H9 (cell line): Measurements from ENCODE around the gene IFNL2. TPM values are rescaled to one million over a fixed set of nuclear protein-coding genes. Genes with fewer than 3 reads are reported as not detected.
"Not testable (repeated sequence)": the region's sequence is repeated elsewhere in the genome, so short reads cannot be mapped to it uniquely, and the experiment has no call there.

Source experiments
- DNase-seq: peaks from one replicate; pipeline ENCODE4 v3.0.0-alpha.2; 2017
- H2AFZ ChIP-seq: one replicate; pipeline ENCODE4 v1.6.1; 2013; ENCODE audit warnings: mild to moderate bottlenecking, low read length, control low read depth, moderate library complexity
- H2AK5ac ChIP-seq: 2 replicates; pipeline ENCODE4 v1.6.1; 2013; ENCODE audit warnings: low read length, control low read depth, mixed read lengths; ENCODE audit not compliant: insufficient read length
- H2BK120ac ChIP-seq: one replicate; pipeline ENCODE4 v1.6.1; 2013; ENCODE audit warnings: low read depth, mild to moderate bottlenecking, low read length, control low read depth, inconsistent platforms; ENCODE audit not compliant: poor library complexity, severe bottlenecking
- H2BK12ac ChIP-seq: 2 replicates; pipeline ENCODE4 v1.6.1; 2013; ENCODE audit warnings: low read length, control low read depth, mixed read lengths, low read depth; ENCODE audit not compliant: insufficient read length
- H2BK15ac ChIP-seq: 2 replicates; pipeline ENCODE4 v1.6.1; 2013; ENCODE audit warnings: low read depth, low read length, control low read depth
- H2BK20ac ChIP-seq: one replicate; pipeline ENCODE4 v1.6.1; 2013; ENCODE audit warnings: low read depth, mild to moderate bottlenecking, low read length, control low read depth, inconsistent platforms; ENCODE audit not compliant: poor library complexity, severe bottlenecking
- H2BK5ac ChIP-seq: 2 replicates; pipeline ENCODE4 v1.6.1; 2013; ENCODE audit warnings: low read length, control low read depth, mixed read lengths; ENCODE audit not compliant: insufficient read length
- H3K14ac ChIP-seq: 2 replicates; pipeline ENCODE4 v1.6.1; 2013; ENCODE audit warnings: low read length, control low read depth; ENCODE audit not compliant: insufficient read depth
- H3K18ac ChIP-seq: 2 replicates; pipeline ENCODE4 v1.6.1; 2013; ENCODE audit warnings: low read depth, mild to moderate bottlenecking, mixed read lengths, low read length, control low read depth; ENCODE audit not compliant: insufficient read length
- H3K23ac ChIP-seq: 2 replicates; pipeline ENCODE4 v1.6.1; 2013; ENCODE audit warnings: low read length, control low read depth, mixed read lengths, low read depth; ENCODE audit not compliant: insufficient read length
- H3K23me2 ChIP-seq: 2 replicates; pipeline ENCODE4 v1.6.1; 2013; ENCODE audit warnings: low read depth, mild to moderate bottlenecking, mixed read lengths, low read length, control low read depth; ENCODE audit not compliant: insufficient read length, poor library complexity, severe bottlenecking
- H3K27ac ChIP-seq: 2 replicates; pipeline ENCODE4 v1.5.1; 2013; ENCODE audit warnings: low read length, control low read depth, mixed read lengths, low read depth; ENCODE audit not compliant: insufficient read length
- H3K27me3 ChIP-seq: 2 replicates; pipeline ENCODE4 v1.6.1; 2013; ENCODE audit warnings: low read length, control low read depth, inconsistent platforms; ENCODE audit not compliant: insufficient read depth
- H3K4ac ChIP-seq: 2 replicates; pipeline ENCODE4 v1.6.1; 2013; ENCODE audit warnings: low read depth, mild to moderate bottlenecking, control low read depth, inconsistent platforms, low read length, moderate library complexity
- H3K4me1 ChIP-seq: 2 replicates; pipeline ENCODE4 v1.6.1; 2013; ENCODE audit warnings: low read length, control low read depth, inconsistent platforms; ENCODE audit not compliant: insufficient read depth
- H3K4me2 ChIP-seq: 2 replicates; pipeline ENCODE4 v1.6.1; 2013; ENCODE audit warnings: low read length, control low read depth, mixed read lengths; ENCODE audit not compliant: insufficient read length, insufficient read depth
- H3K56ac ChIP-seq: 2 replicates; pipeline ENCODE4 v1.6.1; 2013; ENCODE audit warnings: low read depth, mild to moderate bottlenecking, mixed read lengths, low read length, control low read depth; ENCODE audit not compliant: insufficient read length
- H3K79me1 ChIP-seq: 2 replicates; pipeline ENCODE4 v1.6.1; 2013; ENCODE audit warnings: low read depth, mild to moderate bottlenecking, moderate library complexity, low read length, control low read depth, inconsistent platforms; ENCODE audit not compliant: insufficient read depth, poor library complexity, severe bottlenecking
- H3K79me2 ChIP-seq: 2 replicates; pipeline ENCODE4 v1.6.1; 2013; ENCODE audit warnings: low read length, control low read depth, inconsistent platforms; ENCODE audit not compliant: insufficient read depth
- H3K9ac ChIP-seq: 2 replicates; pipeline ENCODE4 v1.6.1; 2013; ENCODE audit warnings: low read length, control low read depth, mixed read lengths; ENCODE audit not compliant: insufficient read length; ENCODE audit errors: extremely low read depth
- H3K9me3 ChIP-seq: one replicate; pipeline ENCODE4 v1.6.1; 2013; ENCODE audit warnings: low read depth, low read length, inconsistent platforms; ENCODE audit not compliant: control insufficient read depth
- H3T11ph ChIP-seq: one replicate; pipeline ENCODE4 v1.6.1; 2013; ENCODE audit warnings: mild to moderate bottlenecking, low read length, control low read depth, inconsistent platforms
- H4K20me1 ChIP-seq: one replicate; pipeline ENCODE4 v1.6.1; 2013; ENCODE audit not compliant: control insufficient read depth, insufficient read length, insufficient read depth
- H4K5ac ChIP-seq: 2 replicates; pipeline ENCODE4 v1.6.1; 2013; ENCODE audit warnings: low read depth, mild to moderate bottlenecking, mixed read lengths, low read length, control low read depth; ENCODE audit not compliant: insufficient read length
- H4K8ac ChIP-seq: replicated peaks from 2 replicates; pipeline ENCODE4 v1.6.1; 2013; ENCODE audit warnings: low read length, control low read depth, mixed read lengths, low read depth; ENCODE audit not compliant: insufficient read length
- H4K91ac ChIP-seq: 2 replicates; pipeline ENCODE4 v1.6.1; 2013; ENCODE audit warnings: low read depth, mild to moderate bottlenecking, moderate library complexity, mixed read lengths, low read length, control low read depth; ENCODE audit not compliant: insufficient read length
- H3K27ac Mint-ChIP-seq, 3 experiments: 2 replicates in 2 of 3; 3 replicates in 1 of 3; pipeline ENCODE4 v1.8.0; 2020 to 2021; ENCODE audit warnings: mixed read lengths in 3 of 3, mild to moderate bottlenecking in 1 of 3, moderate library complexity in 1 of 3
- H3K27me3 Mint-ChIP-seq: 2 replicates; pipeline ENCODE4 v1.8.0; 2021; ENCODE audit warnings: low read depth, mild to moderate bottlenecking, moderate library complexity, mixed read lengths
- H3K36me3 Mint-ChIP-seq, 3 experiments: 2 replicates in 2 of 3; 3 replicates in 1 of 3; pipeline ENCODE4 v1.8.0; 2020 to 2021; ENCODE audit warnings: low read depth in 3 of 3, mixed read lengths in 3 of 3; ENCODE audit not compliant: insufficient read depth in 1 of 3
- H3K4me1 Mint-ChIP-seq, 2 experiments: 2 replicates each; pipeline ENCODE4 v1.8.0; 2020; ENCODE audit warnings: mixed read lengths in 2 of 2
- H3K4me3 Mint-ChIP-seq, 2 experiments: 2 replicates in 1 of 2; 3 replicates in 1 of 2; pipeline ENCODE4 v1.8.0; 2020 to 2021; ENCODE audit warnings: mild to moderate bottlenecking in 2 of 2, mixed read lengths in 2 of 2, moderate library complexity in 1 of 2
- H3K9me3 Mint-ChIP-seq, 2 experiments: 2 replicates in 1 of 2; 3 replicates in 1 of 2; pipeline ENCODE4 v1.8.0; 2020; ENCODE audit warnings: mild to moderate bottlenecking in 2 of 2, mixed read lengths in 2 of 2, moderate library complexity in 1 of 2
- CTCF ChIP-seq: fragments of 200-600 bp; sonication (generic); conservative IDR thresholded peaks from 3 replicates; pipeline ENCODE4 v1.8.0; 2021; ENCODE audit warnings: antibody characterized with exemption, mild to moderate bottlenecking
- WGBS: extraction: QIAGEN DNeasy Blood & Tissue Kit; methylation state at CpG from one replicate; pipeline ENCODE4 v1.1.7; 2013; ENCODE audit warnings: missing lambda C conversion rate, low lambda C conversion rate, mixed read lengths; ENCODE audit not compliant: insufficient read length; ENCODE audit errors: extremely low coverage; 5-methylcytosine and 5-hydroxymethylcytosine counted together
- long read RNA-seq: library from polyadenylated mRNA; unstranded; transcript quantifications from one replicate; pipeline ENCODE4 v2.0.0, GENCODE V29; 2020
- total RNA-seq: library from RNA; stranded (reverse); gene quantifications from 2 replicates; pipeline ENCODE4 v1.2.1, GENCODE V29; 2021

The IFNL2 gene
- total RNA-seq: not detected in 2 replicates
- long read RNA-seq: 0 reads

DNA sequence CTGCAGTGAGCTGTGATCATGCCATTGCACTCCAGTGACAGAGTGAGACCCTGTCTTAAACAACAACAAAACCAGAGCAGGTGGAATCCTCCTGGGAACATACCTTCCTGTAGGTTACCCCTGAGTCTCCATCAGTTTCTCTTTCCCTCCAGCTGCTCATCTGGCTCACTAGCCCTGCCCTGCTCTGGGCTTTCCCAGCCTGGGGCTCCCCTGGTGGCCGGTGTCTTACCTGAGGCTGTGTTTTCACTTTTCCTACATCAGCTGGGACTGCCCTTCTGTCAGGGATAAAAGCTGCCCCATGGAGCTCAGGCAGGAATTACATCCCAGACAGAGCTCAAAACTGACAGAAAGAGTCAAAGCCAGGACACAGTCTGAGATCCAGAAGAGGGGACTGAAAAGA lies at the start of gene IFNL2:
Gene IFNL2, plus strand, starts transcription at position 312 of the 400 bp plus-strand sequence. CDS start 173 bp downstream, outside the sequence.
- H4K5ac ChIP-seq, H2AK5ac ChIP-seq, DNase-seq, H3K4me3 Mint-ChIP-seq, H4K91ac ChIP-seq, H3K4me2 ChIP-seq, H3T11ph ChIP-seq, H3K23ac ChIP-seq, H2BK12ac ChIP-seq, H3K79me2 ChIP-seq, H3K4ac ChIP-seq, H3K14ac ChIP-seq, H4K8ac ChIP-seq, H3K36me3 Mint-ChIP-seq, H3K27ac ChIP-seq, H2AFZ ChIP-seq, H3K18ac ChIP-seq, H3K56ac ChIP-seq, H3K9ac ChIP-seq, H3K9me3 Mint-ChIP-seq, H3K23me2 ChIP-seq, H3K4me1 ChIP-seq, H3K79me1 ChIP-seq, H2BK120ac ChIP-seq, H2BK15ac ChIP-seq, H4K20me1 ChIP-seq, H2BK20ac ChIP-seq, H3K27ac Mint-ChIP-seq, H3K9me3 ChIP-seq, H2BK5ac ChIP-seq: not testable (repeated sequence)
- peaks cover 30% of the 10 kb centered on the region for H3K27me3 ChIP-seq
- WGBS: no CpG with 5 or more reads among the region's 1 CpG
- peaks cover 4 to 10% of the 10 kb centered on the region in 2 experiments; a peak in 3 of 4 replicates for H3K4me1 Mint-ChIP-seq
- TF ChIP-seq CTCF: peak; percentile 21; the same call in 1 of the 3 replicates
- peaks cover 80% of the 10 kb centered on the region for H3K27me3 Mint-ChIP-seq

- not testable (repeated sequence) for DNase-seq, H3K79me2 ChIP-seq, H3K27me3 ChIP-seq, H4K8ac ChIP-seq, H3K4me1 Mint-ChIP-seq, H3K56ac ChIP-seq, H2AFZ ChIP-seq, H3T11ph ChIP-seq, H3K36me3 Mint-ChIP-seq, H2BK12ac ChIP-seq, H3K9ac ChIP-seq, H3K23me2 ChIP-seq, H3K4me1 ChIP-seq, H3K79me1 ChIP-seq, H2BK5ac ChIP-seq, H3K14ac ChIP-seq, H3K23ac ChIP-seq, H3K27ac ChIP-seq, H2BK120ac ChIP-seq, H3K4ac ChIP-seq, H4K91ac ChIP-seq, H3K27ac Mint-ChIP-seq, H3K4me2 ChIP-seq, H4K20me1 ChIP-seq, H2BK20ac ChIP-seq, H4K5ac ChIP-seq, H3K9me3 ChIP-seq, H2BK15ac ChIP-seq, H2AK5ac ChIP-seq, H3K4me3 Mint-ChIP-seq, H3K18ac ChIP-seq
- peaks cover 12 to 15% of the 10 kb centered on the region in 2 experiments for H3K9me3 Mint-ChIP-seq
- peaks cover 57% of the 10 kb centered on the region for H3K27me3 Mint-ChIP-seq
- no CpG with 5 or more reads among the region's 10 CpGs for WGBS
Measured at GRCh38 chr19:39219108-39219507, 49.1 kb upstream of the IFNL2 start.
